LNCAP (cell line): ENCODE data around the gene ZNF578.

Source experiments
- CTCF ChIP-seq: fragments of 450-650 bp; IDR thresholded peaks from 2 replicates; pipeline ENCODE4 v1.5.1; 2017; ENCODE audit warnings: mild to moderate bottlenecking

The ZNF578 gene

DNA sequence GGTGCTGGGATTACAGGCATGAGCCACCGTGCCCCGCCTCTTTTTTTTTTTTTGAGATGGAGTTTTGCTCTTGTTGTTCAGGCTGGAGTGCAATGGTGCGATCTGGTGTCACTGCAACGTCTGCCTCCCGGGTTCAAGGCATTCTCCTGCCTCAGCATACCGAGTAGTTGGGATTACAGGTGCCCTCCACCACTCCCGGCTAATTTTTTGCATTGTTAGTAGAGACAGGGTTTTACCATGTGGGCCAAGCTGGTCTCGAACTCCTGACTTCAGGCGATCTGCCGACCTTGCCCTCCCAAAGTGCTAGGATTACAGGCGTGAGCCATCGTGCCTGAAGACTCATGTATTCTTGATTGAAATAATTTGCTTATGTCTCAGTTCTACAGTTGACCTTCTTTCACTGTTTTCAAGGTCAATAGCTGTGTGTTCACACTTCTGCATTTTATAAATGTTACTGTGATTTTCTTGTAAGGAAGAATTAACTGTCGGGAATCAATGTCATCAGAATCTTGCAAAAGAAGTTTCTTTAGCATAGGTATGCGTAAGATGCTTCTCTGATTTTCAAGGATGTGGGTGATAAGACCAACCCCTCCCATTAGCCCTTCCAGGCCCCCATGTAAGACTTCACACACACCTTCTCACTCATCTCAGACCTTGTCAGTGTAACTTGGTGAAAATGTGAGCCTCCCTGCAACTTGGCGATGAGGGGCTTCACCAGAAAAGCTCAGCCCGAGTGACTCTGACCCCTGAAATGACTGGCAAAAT is 104.1 kb downstream of the ZNF578 start:
- no peak for TF ChIP-seq CTCF
